ENCODE measurements around the gene UROD.

UROD gene

DNA sequence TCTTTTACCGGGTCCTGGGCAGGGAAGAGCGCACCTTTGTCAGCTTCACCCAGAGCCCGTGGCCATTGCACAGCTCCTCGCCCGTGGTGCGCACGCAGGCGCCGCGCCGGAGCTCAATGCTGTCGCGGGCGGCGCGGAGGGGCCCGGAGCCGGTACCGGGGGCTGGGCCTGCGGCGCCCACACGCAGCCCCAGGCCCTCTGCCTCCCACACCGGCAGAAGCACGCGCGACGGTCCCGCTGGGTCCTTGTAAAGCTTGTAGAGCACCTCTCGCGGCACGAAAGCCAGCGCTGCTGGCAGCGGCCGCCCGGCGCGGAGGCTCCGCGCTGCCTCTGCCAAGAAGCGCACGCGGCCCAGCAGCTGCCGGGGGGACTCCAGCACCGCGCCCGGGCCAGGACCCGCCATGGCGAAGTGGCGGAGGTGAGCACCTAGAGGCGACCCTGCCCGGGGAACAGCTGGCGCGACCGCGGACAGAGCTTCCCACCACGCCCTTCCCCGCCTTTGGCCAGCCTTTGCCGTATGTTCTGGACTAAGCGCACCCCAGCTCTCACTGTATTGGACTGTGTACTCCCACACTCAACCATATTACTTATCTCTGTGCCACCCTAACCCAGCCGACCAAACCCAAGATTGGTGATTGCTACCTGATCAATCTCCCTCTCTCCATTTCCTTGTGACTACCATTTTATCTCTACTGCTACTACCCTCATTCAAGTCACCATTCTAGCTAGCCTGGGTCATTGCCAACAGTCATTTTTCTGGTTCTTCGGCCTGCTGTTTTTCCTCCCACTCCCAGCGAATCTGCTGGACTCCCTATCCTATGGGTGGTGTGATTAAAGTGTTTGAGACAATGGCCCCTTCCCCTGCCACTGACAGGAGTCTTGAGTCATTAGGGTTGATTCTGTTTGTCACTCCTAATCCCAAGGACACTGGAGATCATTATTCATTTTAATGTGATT is 921 bp upstream of the UROD start, which contains the start of gene HECTD3:
HECTD3 (minus strand) TSS at position 470 of the 957 bp plus-strand sequence; CDS start at position 403, 67 bp downstream.
- TF ChIP-seq, protein P1, sequence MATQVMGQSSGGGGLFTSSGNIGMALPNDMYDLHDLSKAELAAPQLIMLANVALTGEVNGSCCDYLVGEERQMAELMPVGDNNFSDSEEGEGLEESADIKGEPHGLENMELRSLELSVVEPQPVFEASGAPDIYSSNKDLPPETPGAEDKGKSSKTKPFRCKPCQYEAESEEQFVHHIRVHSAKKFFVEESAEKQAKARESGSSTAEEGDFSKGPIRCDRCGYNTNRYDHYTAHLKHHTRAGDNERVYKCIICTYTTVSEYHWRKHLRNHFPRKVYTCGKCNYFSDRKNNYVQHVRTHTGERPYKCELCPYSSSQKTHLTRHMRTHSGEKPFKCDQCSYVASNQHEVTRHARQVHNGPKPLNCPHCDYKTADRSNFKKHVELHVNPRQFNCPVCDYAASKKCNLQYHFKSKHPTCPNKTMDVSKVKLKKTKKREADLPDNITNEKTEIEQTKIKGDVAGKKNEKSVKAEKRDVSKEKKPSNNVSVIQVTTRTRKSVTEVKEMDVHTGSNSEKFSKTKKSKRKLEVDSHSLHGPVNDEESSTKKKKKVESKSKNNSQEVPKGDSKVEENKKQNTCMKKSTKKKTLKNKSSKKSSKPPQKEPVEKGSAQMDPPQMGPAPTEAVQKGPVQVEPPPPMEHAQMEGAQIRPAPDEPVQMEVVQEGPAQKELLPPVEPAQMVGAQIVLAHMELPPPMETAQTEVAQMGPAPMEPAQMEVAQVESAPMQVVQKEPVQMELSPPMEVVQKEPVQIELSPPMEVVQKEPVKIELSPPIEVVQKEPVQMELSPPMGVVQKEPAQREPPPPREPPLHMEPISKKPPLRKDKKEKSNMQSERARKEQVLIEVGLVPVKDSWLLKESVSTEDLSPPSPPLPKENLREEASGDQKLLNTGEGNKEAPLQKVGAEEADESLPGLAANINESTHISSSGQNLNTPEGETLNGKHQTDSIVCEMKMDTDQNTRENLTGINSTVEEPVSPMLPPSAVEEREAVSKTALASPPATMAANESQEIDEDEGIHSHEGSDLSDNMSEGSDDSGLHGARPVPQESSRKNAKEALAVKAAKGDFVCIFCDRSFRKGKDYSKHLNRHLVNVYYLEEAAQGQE (IDR thresholded peaks at IDR 0.05; ENCODE audit: insufficient read depth in 1 of 2, low read depth in 2 of 2, low read length in 2 of 2), result peak; percentile 26 to 58; a peak in 2 of 4 replicates
- peak; percentile 65 for TF ChIP-seq SIN3A (IDR thresholded peaks at IDR 0.05; ENCODE audit: borderline replicate concordance, insufficient read depth, low read length)
- no peak; the same call in 1 of the 2 replicates for TF ChIP-seq POLR2AphosphoS5 (IDR thresholded peaks at IDR 0.05; ENCODE audit: low read depth, low read length)
- no peak for TF ChIP-seq FOXP2 (optimal IDR thresholded peaks at IDR 0.05; ENCODE audit: borderline replicate concordance, extremely low read depth, extremely low read length, insufficient read depth)

DNA sequence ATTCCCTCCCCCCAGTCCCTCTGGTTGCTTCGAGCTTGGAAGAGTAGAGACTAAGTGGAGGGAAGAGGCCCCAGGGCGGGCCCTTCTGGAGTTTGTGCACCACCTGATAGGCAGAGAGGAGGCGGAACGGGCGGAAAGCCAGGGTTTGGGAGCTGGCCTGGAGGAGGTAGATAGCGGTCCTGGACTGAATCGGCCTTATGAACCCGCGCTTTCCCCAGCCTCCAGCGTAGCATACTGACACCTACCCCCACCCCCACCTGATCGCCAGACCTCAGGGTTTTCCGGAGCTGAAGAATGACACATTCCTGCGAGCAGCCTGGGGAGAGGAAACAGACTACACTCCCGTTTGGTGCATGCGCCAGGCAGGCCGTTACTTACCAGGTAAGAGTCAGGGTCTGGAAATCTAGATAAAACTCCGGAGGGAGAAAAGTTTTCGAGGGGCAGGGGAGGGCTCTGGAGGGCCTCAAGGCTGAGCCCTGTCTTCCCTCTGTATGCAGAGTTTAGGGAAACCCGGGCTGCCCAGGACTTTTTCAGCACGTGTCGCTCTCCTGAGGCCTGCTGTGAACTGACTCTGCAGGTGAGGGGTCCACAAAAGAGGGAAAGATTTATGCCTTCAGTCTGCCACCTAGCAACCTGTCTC is 705 bp downstream of the UROD start:
- TF ChIP-seq POLR2AphosphoS5 (IDR thresholded peaks at IDR 0.05; ENCODE audit: low read depth, low read length) (no peak), SIN3A (IDR thresholded peaks at IDR 0.05; ENCODE audit: borderline replicate concordance, insufficient read depth, low read length) (no peak), TAF1 (IDR thresholded peaks at IDR 0.05; ENCODE audit: borderline replicate concordance, insufficient read depth, low read length) (no peak), FOXP2 (optimal IDR thresholded peaks at IDR 0.05; ENCODE audit: borderline replicate concordance, extremely low read depth, extremely low read length, insufficient read depth) (no peak)
- TF ChIP-seq, protein P1 (IDR thresholded peaks at IDR 0.05; ENCODE audit: insufficient read depth in 1 of 2, low read depth in 2 of 2, low read length in 2 of 2), result no peak

DNA sequence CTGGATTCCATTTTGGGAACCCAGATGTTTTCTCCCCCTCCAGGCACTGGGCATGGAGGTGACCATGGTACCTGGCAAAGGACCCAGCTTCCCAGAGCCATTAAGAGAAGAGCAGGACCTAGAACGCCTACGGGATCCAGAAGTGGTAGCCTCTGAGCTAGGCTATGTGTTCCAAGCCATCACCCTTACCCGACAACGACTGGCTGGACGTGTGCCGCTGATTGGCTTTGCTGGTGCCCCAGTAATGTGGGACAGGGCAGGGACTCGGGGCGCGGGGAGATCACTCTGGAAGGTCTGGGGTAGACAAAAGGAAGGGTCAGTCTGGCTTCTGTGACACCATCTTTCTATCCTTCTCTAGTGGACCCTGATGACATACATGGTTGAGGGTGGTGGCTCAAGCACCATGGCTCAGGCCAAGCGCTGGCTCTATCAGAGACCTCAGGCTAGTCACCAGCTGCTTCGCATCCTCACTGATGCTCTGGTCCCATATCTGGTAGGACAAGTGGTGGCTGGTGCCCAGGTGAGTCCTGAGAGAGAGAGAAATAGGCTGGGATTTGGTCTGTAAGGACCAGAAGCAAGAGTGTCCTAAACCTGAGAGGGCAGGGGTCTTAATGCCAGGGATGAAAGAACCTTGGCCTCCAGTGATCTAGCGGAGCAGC is 1.6 kb downstream of the UROD start:
- TF ChIP-seq SIN3A (IDR thresholded peaks at IDR 0.05; ENCODE audit: borderline replicate concordance, insufficient read depth, low read length), result no peak
- no peak for TF ChIP-seq POLR2AphosphoS5 (IDR thresholded peaks at IDR 0.05; ENCODE audit: low read depth, low read length)
- TF ChIP-seq FOXP2 (optimal IDR thresholded peaks at IDR 0.05; ENCODE audit: borderline replicate concordance, extremely low read depth, extremely low read length, insufficient read depth), result no peak
- TF ChIP-seq, protein P1 (IDR thresholded peaks at IDR 0.05; ENCODE audit: insufficient read depth in 1 of 2, low read depth in 2 of 2, low read length in 2 of 2), result no peak
- TF ChIP-seq TAF1 (IDR thresholded peaks at IDR 0.05; ENCODE audit: borderline replicate concordance, insufficient read depth, low read length), result no peak

DNA sequence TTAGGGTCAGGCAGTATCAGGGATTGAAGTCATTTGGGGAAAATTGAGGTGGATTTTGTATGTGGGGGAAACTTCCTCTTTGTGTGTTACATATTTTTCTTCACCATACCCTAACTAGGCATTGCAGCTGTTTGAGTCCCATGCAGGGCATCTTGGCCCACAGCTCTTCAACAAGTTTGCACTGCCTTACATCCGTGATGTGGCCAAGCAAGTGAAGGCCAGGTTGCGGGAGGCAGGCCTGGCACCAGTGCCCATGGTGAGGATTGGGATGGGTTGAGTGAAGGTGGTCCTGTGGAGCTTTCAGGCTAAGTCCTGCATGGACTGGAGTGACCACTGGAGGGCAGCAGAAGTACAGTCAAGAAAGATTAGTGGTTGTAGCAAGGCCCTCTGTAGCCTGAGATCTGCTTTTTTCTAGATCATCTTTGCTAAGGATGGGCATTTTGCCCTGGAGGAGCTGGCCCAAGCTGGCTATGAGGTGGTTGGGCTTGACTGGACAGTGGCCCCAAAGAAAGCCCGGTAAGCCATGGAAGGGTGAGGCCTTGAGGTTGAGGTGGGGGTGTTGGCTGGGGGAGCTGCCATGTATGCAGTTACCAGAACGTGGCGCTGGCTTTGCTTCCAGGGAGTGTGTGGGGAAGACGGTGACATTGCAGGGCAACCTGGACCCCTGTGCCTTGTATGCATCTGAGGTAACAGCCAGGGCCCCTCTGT is 2.4 kb downstream of the UROD start:
- TF ChIP-seq POLR2AphosphoS5 (IDR thresholded peaks at IDR 0.05; ENCODE audit: low read depth, low read length) (no peak), FOXP2 (optimal IDR thresholded peaks at IDR 0.05; ENCODE audit: borderline replicate concordance, extremely low read depth, extremely low read length, insufficient read depth) (no peak), TAF1 (IDR thresholded peaks at IDR 0.05; ENCODE audit: borderline replicate concordance, insufficient read depth, low read length) (no peak), SIN3A (IDR thresholded peaks at IDR 0.05; ENCODE audit: borderline replicate concordance, insufficient read depth, low read length) (no peak)
- TF ChIP-seq, protein P1 (IDR thresholded peaks at IDR 0.05; ENCODE audit: insufficient read depth in 1 of 2, low read depth in 2 of 2, low read length in 2 of 2), result no peak
